CD4-positive, alpha-beta memory T cell (primary cell): ENCODE data around the gene PITRM1. TPM values are rescaled to one million over a fixed set of nuclear protein-coding genes. Genes with fewer than 3 reads are reported as not detected.

Source experiments
- CTCF ChIA-PET: fragments of 350-600 bp; sonication (Branson Sonifier 250); formaldehyde crosslinking; loops from one replicate; lab custom pipeline; 2021; ENCODE audit warnings: inconsistent platforms; ENCODE audit not compliant: partially characterized antibody; lab: Charles Lee
- POLR2A ChIA-PET: fragments of 350-600 bp; sonication (Branson Sonifier 250); formaldehyde crosslinking; loops from one replicate; lab custom pipeline; 2021; ENCODE audit not compliant: partially characterized antibody; lab: Charles Lee
- DNase-seq, 5 donors: peaks; one replicate each; pipeline versions ENCODE4 v3.0.0 to v3.0.0-alpha.2; 2020 to 2022; ENCODE audit warnings: mixed read lengths in 1 of 5
- H3K27ac ChIP-seq: one replicate; pipeline ENCODE4 v1.7.0; 2013; ENCODE audit warnings: low read depth, low read length
- H3K27me3 ChIP-seq: 2 replicates; pipeline ENCODE4 v1.7.0; 2013; ENCODE audit warnings: mild to moderate bottlenecking, low read length, moderate library complexity; ENCODE audit not compliant: insufficient read depth
- H3K36me3 ChIP-seq: 2 replicates; pipeline ENCODE4 v1.7.0; 2013; ENCODE audit warnings: mild to moderate bottlenecking, low read length, moderate library complexity; ENCODE audit not compliant: insufficient read depth
- H3K4me1 ChIP-seq: 2 replicates; pipeline ENCODE4 v1.7.0; 2013; ENCODE audit warnings: mild to moderate bottlenecking, low read length, moderate library complexity; ENCODE audit not compliant: insufficient read depth
- H3K4me3 ChIP-seq, 2 donors: one replicate each; pipeline ENCODE4 v1.7.0; 2013; ENCODE audit warnings: low read length in 2 of 2, mild to moderate bottlenecking in 1 of 2
- H3K9me3 ChIP-seq, 2 donors: one replicate each; pipeline ENCODE4 v1.7.0; 2013; ENCODE audit warnings: low read length in 2 of 2, control low read depth in 1 of 2; ENCODE audit not compliant: control insufficient read depth in 1 of 2
- H3K27ac Mint-ChIP-seq, 7 donors: one replicate each; pipeline ENCODE4 v1.8.0; 2020 to 2021; ENCODE audit warnings: mixed read lengths in 7 of 7, mild to moderate bottlenecking in 6 of 7, inconsistent platforms in 3 of 7, moderate library complexity in 3 of 7
- H3K27me3 Mint-ChIP-seq, 2 donors: one replicate each; pipeline ENCODE4 v1.8.0; 2020 to 2021; ENCODE audit warnings: mixed read lengths in 2 of 2
- H3K36me3 Mint-ChIP-seq, 2 donors: one replicate each; pipeline ENCODE4 v1.8.0; 2020 to 2021; ENCODE audit warnings: mixed read lengths in 2 of 2, inconsistent platforms in 1 of 2, mild to moderate bottlenecking in 1 of 2
- H3K4me1 Mint-ChIP-seq, 4 donors: one replicate each; pipeline ENCODE4 v1.8.0; 2020 to 2021; ENCODE audit warnings: mixed read lengths in 4 of 4, mild to moderate bottlenecking in 1 of 4
- H3K4me3 Mint-ChIP-seq, 8 donors: one replicate each; pipeline ENCODE4 v1.8.0; 2020 to 2021; ENCODE audit warnings: mixed read lengths in 8 of 8, mild to moderate bottlenecking in 7 of 8, moderate library complexity in 6 of 8, inconsistent platforms in 3 of 8
- H3K9me3 Mint-ChIP-seq, 8 donors: one replicate each; pipeline ENCODE4 v1.8.0; 2020 to 2021; ENCODE audit warnings: mixed read lengths in 8 of 8, mild to moderate bottlenecking in 5 of 8, inconsistent platforms in 3 of 8, moderate library complexity in 1 of 8
- intact Hi-C: fragments of 100-400 bp; cut with micrococcal nuclease; formaldehyde crosslinking; loops from one replicate; pipeline ENCODE4 v1.15.1; 2023
- polyA plus RNA-seq, 2 donors: library from polyadenylated mRNA; unstranded; fragments of 300-500 nt; fragmentation: Illumina TruSeq; gene quantifications; one replicate each; pipeline ENCODE4 v1.2.3, GENCODE V29; 2021
- total RNA-seq, 2 experiments: library from RNA; stranded (reverse); gene quantifications; one replicate each; pipeline ENCODE4 v1.2.3, GENCODE V29; 2021

PITRM1 gene
- total and polyA plus RNA-seq, 4 experiments from 2014 or later, result 25.5 to 80.7 (median 63.0) TPM

DNA sequence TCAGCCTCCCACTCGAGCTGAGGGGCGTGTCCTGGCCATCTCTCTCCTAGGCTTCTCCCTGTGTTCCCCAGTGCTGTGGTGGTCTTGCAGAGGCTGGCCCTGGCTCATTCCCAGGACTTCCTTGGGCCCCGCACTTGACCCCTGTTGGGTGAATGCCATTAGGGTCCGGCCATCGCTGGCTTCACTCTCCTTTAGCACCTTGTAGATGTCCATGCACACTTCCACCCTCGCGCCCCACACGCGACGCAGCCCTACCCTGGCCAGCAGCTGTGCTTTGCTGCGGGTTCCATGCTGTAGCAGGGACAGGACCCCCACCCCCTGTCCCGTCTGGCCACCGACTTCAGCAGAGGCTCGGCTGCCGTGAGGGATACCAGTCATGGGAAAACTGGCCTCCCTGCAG lies 46.3 kb downstream of the PITRM1 start:
- Histone ChIP-seq H3K4me1 (no peaks in the 10 kb centered on the region), H3K4me3 (no peak overlapping the region), H3K27ac (no peak overlapping the region), H3K36me3 (peaks cover 23% of the 10 kb centered on the region), H3K9me3 (no peaks in the 10 kb centered on the region), H3K27me3 (no peaks in the 10 kb centered on the region)
- no peaks in the 10 kb centered on the region for H3K27me3 Mint-ChIP-seq
- ChIA-PET CTCF (interaction anchor here (1.3 kb wide), 1 partner anchor 16 kb away, joined by 3 read pairs; no protein-coding TSS in a partner anchor), POLR2A (interaction anchor here (0.6 kb wide), 1 partner anchor 35 kb away, joined by 3 read pairs; no protein-coding TSS in a partner anchor)
- no peak overlapping the region for H3K4me3 Mint-ChIP-seq
- no peak overlapping the region for H3K27ac Mint-ChIP-seq
- H3K36me3 Mint-ChIP-seq, result peaks cover 40 to 70% of the 10 kb centered on the region in 2 donors
- no peaks in the 10 kb centered on the region for H3K4me1 Mint-ChIP-seq
- no peak for DNase-seq
- intact Hi-C loops, result no loop called here
- peaks cover 0 to 9% (median 0%) of the 10 kb centered on the region in 8 donors for H3K9me3 Mint-ChIP-seq

DNA sequence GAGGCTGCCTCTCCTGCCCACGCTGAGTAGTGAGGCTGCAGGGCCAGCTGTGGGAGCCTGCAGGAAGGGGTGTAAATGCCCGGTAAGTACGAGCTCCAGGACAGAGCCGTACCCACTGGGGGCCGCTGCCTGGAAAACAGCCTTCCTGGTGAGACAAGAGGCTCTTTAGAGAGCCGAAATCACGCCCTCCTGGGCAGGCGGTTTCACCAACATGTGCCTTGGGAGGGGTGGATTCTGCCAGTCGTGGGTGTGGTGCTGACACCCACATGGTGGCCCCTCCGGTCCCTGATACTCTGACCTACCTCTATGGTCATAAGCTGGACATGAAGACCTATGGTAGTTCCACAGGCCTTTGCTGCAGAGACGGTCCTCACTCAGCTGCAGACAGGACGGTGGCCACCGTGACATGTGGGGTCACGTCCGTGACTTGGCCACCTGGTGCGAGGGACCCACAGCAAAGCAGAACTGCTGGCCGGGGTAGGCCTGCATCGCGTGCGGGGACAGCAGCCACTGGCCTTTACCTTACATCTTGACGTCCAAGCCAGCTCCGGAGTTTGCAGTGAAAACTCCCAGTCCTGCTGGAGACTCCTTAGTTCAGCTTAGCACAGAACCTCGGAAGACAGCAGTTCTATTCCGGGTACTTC lies 46.9 kb downstream of the PITRM1 start:
- Histone ChIP-seq H3K27ac (no peak overlapping the region), H3K4me1 (no peaks in the 10 kb centered on the region), H3K4me3 (no peak overlapping the region), H3K27me3 (no peaks in the 10 kb centered on the region), H3K9me3 (no peaks in the 10 kb centered on the region), H3K36me3 (peaks cover 23% of the 10 kb centered on the region)
- intact Hi-C loops, result no loop called here
- ChIA-PET CTCF (interaction anchor here (1.3 kb wide), 1 partner anchor 16 kb away, joined by 3 read pairs; no protein-coding TSS in a partner anchor), POLR2A (no interaction called here)
- H3K27ac Mint-ChIP-seq, result peak overlapping the region in 1 of 7 donors; percentile 36
- H3K9me3 Mint-ChIP-seq, result peaks cover 0 to 9% (median 0%) of the 10 kb centered on the region in 8 donors
- H3K27me3 Mint-ChIP-seq, result no peaks in the 10 kb centered on the region
- no peak for DNase-seq
- H3K4me3 Mint-ChIP-seq, result no peak overlapping the region
- peaks cover 40 to 70% of the 10 kb centered on the region in 2 donors for H3K36me3 Mint-ChIP-seq
- no peaks in the 10 kb centered on the region for H3K4me1 Mint-ChIP-seq

DNA sequence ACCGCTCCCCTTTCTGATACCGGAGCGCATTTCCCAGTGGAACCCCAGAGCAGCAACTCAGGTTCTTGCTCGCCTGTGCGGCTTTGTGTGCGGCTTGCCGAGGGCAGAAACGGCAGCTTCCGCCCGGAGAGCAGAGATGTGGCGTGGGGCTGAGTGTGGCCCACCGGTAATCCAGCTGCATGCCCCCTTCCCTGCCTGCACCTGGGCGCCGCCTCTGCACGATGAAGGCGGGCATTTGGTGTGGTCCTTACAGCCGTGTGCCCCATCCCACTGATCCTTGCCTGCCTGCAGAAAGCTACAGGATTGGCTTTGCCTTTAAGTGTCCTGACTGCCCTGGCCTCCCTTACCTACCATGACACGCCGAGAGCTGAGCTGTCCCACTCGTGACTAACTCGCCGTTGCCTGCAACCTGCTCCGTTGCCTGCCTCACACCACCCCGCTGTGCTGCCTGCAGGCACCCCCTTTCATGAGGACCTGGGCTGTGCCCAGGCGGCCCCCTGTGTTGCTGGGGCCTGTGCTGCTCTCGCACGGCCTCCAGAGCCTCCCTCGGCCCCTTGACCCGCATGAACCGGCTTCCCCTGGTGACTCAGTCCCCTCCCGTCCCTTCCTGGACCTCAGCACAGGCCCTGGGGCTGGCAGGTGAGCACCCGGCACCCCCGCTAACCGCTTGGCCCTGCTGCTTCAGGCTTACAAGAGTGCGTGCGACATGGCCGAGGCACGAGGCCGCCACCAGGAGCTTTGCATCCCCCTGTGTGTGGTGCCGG lies 48.0 kb downstream of the PITRM1 start:
- Mint-ChIP-seq H3K36me3 (peaks cover 32 to 71% of the 10 kb centered on the region in 2 donors), H3K4me1 (no peaks in the 10 kb centered on the region), H3K27ac (peak overlapping the region in 1 of 7 donors; percentile 75), H3K9me3 (peaks cover 0 to 9% (median 0%) of the 10 kb centered on the region in 8 donors), H3K4me3 (no peak overlapping the region), H3K27me3 (no peaks in the 10 kb centered on the region)
- no peak overlapping the region for H3K4me3 ChIP-seq
- intact Hi-C loops, result no loop called here
- no peaks in the 10 kb centered on the region for H3K9me3 ChIP-seq
- CTCF ChIA-PET, result interaction anchor here (1.3 kb wide), 1 partner anchor 15 kb away, joined by 3 read pairs; no protein-coding TSS in a partner anchor
- no peak for DNase-seq
- POLR2A ChIA-PET, result no interaction called here
- no peak overlapping the region for H3K27ac ChIP-seq
- no peaks in the 10 kb centered on the region for H3K4me1 ChIP-seq
- no peaks in the 10 kb centered on the region for H3K27me3 ChIP-seq
- H3K36me3 ChIP-seq, result peaks cover 15% of the 10 kb centered on the region

DNA sequence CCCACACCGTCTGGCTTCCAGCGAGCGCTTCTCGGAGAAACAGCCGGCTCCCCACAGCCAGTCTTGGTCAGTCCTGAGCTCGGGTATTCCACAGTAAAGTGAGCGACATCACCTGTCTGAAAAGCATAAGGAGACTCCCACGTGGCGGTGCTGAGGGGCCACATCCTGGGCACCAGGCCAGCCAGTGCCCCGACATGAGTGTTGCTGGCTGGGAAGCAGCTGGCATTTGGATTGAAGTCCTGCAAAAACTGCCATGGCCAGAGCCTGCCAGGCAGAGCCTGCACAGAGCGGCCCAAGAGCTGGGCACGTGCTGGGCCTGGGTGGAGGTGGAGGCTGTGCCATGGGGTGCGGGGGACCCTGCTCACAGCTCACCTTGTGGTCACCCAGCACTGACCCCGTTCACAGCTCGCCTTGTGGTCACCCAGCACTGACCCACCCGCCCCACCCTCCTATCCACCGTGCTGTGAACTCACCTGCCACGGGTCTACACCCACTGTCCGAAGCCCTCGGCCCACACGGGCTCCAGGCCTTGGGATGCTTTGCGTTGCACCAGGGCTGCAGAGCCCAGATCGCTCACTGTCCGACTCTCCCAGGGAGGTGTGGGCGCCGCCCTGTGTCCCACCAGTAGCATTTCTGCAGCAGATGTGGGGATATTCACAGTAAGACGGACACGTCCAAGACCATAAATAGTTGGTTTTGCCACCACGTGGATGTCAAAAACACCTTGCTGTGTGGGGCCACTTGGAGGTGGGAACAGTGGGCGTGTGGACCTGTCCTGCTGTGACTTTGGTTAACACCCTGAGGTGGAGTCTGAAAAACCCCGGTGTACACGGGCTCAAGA lies 48.8 kb downstream of the PITRM1 start:
- no peak overlapping the region for H3K27ac Mint-ChIP-seq

DNA sequence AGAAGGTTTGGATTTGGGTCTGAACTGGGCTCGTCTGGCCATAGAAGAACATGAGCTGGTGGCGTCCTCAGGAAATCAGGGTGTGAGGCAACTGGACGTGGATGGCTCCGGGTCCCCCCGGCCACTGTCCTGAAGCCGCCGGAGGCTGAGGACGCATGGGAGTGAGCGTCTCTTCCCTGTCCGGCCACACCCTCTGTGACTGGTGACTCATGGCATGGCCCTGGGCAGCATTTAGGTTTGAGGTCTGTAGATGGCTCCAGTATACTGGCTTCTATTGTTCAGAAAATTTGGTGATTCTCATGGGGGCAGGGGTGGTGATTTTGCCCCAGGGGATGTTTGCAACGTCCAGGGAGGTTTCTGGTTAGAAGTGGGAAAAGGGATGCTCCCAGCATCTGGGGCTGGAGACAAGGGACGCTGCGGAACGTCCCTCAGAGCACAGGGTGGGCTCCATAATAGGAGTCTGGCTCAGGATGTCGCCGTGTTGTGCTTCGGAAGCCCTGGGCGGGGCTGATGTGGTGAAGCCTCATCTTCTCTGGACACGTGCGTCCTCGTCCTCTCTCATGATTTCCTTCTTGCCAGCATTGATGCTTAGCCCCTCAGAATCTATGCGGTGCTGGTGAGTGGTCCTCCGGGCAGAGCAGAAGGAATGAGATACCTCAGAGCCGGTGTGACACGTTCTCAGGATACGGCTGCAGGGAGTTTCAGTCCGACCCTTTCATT lies 49.9 kb downstream of the PITRM1 start:
- Histone ChIP-seq H3K4me3 (no peak overlapping the region), H3K4me1 (no peaks in the 10 kb centered on the region), H3K27ac (no peak overlapping the region), H3K9me3 (no peaks in the 10 kb centered on the region), H3K27me3 (no peaks in the 10 kb centered on the region), H3K36me3 (peaks cover 19% of the 10 kb centered on the region)
- H3K4me1 Mint-ChIP-seq, result no peaks in the 10 kb centered on the region
- H3K27me3 Mint-ChIP-seq, result no peaks in the 10 kb centered on the region
- ChIA-PET CTCF (no interaction called here), POLR2A (no interaction called here)
- intact Hi-C loops, result no loop called here
- peaks cover 30 to 67% of the 10 kb centered on the region in 2 donors for H3K36me3 Mint-ChIP-seq
- no peak overlapping the region for H3K4me3 Mint-ChIP-seq
- peaks cover 0 to 4% (median 0%) of the 10 kb centered on the region in 8 donors for H3K9me3 Mint-ChIP-seq
- DNase-seq, result no peak
- H3K27ac Mint-ChIP-seq, result peak overlapping the region in 1 of 7 donors; percentile 16

More for the DNA sequence above, 48.8 kb downstream of the PITRM1 start:
- Histone ChIP-seq H3K4me3 (no peak overlapping the region), H3K27me3 (no peaks in the 10 kb centered on the region), H3K9me3 (no peaks in the 10 kb centered on the region), H3K27ac (no peak overlapping the region), H3K36me3 (peaks cover 16% of the 10 kb centered on the region), H3K4me1 (no peaks in the 10 kb centered on the region)
- Mint-ChIP-seq H3K4me1 (no peaks in the 10 kb centered on the region), H3K27me3 (no peaks in the 10 kb centered on the region), H3K4me3 (no peak overlapping the region), H3K36me3 (peaks cover 28 to 68% of the 10 kb centered on the region in 2 donors), H3K9me3 (peaks cover 0 to 9% (median 0%) of the 10 kb centered on the region in 8 donors)
- POLR2A ChIA-PET, result no interaction called here
- CTCF ChIA-PET, result no interaction called here
- no peak for DNase-seq
- intact Hi-C loops, result no loop called here

DNA sequence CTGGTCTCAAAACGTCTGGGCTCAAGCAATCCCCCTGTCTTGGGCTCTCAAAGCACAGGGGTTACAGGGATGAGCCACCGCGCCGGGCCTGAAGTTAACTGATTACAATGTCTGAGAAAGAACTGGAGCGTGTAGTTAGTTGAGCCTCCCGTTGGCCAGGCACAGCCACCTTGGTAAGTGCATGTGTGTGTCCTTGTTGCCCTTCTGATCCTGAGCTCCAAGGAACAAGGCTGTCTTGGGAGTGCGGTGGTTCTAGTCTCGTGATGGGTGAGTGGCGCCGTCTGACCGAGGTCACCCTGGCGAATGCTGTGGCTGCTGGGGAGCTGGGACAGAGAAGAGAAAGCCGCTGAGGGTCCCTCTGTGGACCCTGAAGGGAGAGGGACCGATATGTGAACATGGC lies 50.5 kb downstream of the PITRM1 start:
- H3K4me1 Mint-ChIP-seq, result no peaks in the 10 kb centered on the region
- CTCF ChIA-PET, result no interaction called here
- no peaks in the 10 kb centered on the region for H3K27me3 Mint-ChIP-seq
- Histone ChIP-seq H3K27me3 (no peaks in the 10 kb centered on the region), H3K27ac (no peak overlapping the region), H3K4me3 (no peak overlapping the region), H3K4me1 (no peaks in the 10 kb centered on the region), H3K9me3 (no peaks in the 10 kb centered on the region), H3K36me3 (peaks cover 25% of the 10 kb centered on the region)
- POLR2A ChIA-PET, result no interaction called here
- intact Hi-C loops, result no loop called here
- peaks cover 34 to 69% of the 10 kb centered on the region in 2 donors for H3K36me3 Mint-ChIP-seq
- DNase-seq, result no peak
- peaks cover 0 to 2% (median 0%) of the 10 kb centered on the region in 8 donors for H3K9me3 Mint-ChIP-seq
- H3K27ac Mint-ChIP-seq, result no peak overlapping the region
- no peak overlapping the region for H3K4me3 Mint-ChIP-seq
